ENCODE results near the gene MOB3A.

DNA sequence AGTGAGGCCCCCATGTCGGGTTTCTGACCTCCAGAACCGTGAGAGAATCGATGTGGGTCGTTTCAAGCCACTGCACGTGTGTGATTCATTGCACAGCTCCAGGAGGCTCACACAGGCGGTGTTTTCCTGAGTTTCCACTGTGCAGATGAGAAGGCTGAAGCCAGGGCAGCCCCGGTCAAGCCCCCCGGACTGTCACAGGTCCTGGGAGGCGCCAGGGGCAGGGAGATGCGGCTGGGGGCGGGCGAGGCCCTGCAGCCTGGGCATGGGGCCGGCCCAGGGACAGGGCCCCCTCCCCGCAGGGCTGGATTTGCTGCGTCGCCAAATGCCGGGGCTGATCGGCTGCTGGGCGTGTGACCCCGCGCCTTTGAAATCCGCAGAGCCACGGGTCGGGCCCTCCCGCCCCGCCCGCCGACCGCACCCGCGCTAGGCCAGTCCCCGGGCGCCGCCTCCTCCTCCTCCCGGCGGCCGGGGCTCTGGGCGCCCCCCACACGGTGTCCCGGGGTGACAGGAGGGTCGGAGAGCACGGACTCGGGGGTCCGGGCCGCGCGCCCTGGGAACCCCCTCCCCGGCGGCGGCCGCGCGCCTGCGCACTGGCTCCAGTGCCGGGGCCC, 35.1 kb downstream of the MOB3A start:
- TF ChIP-seq, protein P1, sequence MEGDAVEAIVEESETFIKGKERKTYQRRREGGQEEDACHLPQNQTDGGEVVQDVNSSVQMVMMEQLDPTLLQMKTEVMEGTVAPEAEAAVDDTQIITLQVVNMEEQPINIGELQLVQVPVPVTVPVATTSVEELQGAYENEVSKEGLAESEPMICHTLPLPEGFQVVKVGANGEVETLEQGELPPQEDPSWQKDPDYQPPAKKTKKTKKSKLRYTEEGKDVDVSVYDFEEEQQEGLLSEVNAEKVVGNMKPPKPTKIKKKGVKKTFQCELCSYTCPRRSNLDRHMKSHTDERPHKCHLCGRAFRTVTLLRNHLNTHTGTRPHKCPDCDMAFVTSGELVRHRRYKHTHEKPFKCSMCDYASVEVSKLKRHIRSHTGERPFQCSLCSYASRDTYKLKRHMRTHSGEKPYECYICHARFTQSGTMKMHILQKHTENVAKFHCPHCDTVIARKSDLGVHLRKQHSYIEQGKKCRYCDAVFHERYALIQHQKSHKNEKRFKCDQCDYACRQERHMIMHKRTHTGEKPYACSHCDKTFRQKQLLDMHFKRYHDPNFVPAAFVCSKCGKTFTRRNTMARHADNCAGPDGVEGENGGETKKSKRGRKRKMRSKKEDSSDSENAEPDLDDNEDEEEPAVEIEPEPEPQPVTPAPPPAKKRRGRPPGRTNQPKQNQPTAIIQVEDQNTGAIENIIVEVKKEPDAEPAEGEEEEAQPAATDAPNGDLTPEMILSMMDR (IDR thresholded peaks at IDR 0.05), result peak in 1 of 6 experiments; percentile 6
- TF ChIP-seq POLR2A (IDR thresholded peaks at IDR 0.05) (peak in 3 of 4 donors; percentile 71 to 97 (median 93)), POLR2AphosphoS5 (IDR thresholded peaks at IDR 0.05) (peak; percentile 67 to 84)

Measured in upper lobe of left lung (tissue), 4 donors.